Neural progenitor cell (in vitro differentiated cells): ENCODE results near the gene TLL1. TPM values are rescaled to one million over a fixed set of nuclear protein-coding genes. Genes with fewer than 3 reads are reported as not detected.
A peak's percentile ranks its signal among the peaks of the same experiment; 100 is the strongest.

Experiments used
- DNase-seq: peaks from one replicate; pipeline ENCODE4 v3.0.0-alpha.2; 2016; ENCODE audit warnings: low spot score
- H2AFZ ChIP-seq: fragments of 200-600 bp; sonication (generic); replicated peaks from 2 replicates; pipeline ENCODE4 v1.6.1; 2016; ENCODE audit warnings: antibody characterized with exemption
- H3F3A ChIP-seq: fragments of 200-600 bp; sonication (generic); 2 replicates; pipeline ENCODE4 v1.6.1; 2016; ENCODE audit warnings: antibody characterized with exemption, low read depth
- H3K27ac ChIP-seq: fragments of 200-600 bp; sonication (generic); 2 replicates; pipeline ENCODE4 v1.5.1; 2016; ENCODE audit warnings: mild to moderate bottlenecking
- H3K27me3 ChIP-seq: fragments of 200-600 bp; sonication (generic); 2 replicates; pipeline ENCODE4 v1.6.1; 2016; ENCODE audit warnings: mild to moderate bottlenecking, moderate library complexity
- H3K36me3 ChIP-seq: fragments of 200-600 bp; sonication (generic); 2 replicates; pipeline ENCODE4 v1.5.1; 2016
- H3K4me1 ChIP-seq: fragments of 200-600 bp; sonication (generic); 2 replicates; pipeline ENCODE4 v1.6.1; 2016; ENCODE audit warnings: mixed run types
- H3K4me2 ChIP-seq: fragments of 200-600 bp; sonication (generic); 2 replicates; pipeline ENCODE4 v1.6.1; 2016
- H3K4me3 ChIP-seq: fragments of 200-600 bp; sonication (generic); 2 replicates; pipeline ENCODE4 v1.5.1; 2016
- H3K79me2 ChIP-seq: fragments of 200-600 bp; sonication (generic); 2 replicates; pipeline ENCODE4 v1.6.1; 2016; ENCODE audit warnings: low read depth
- H3K9ac ChIP-seq: fragments of 200-600 bp; sonication (generic); 2 replicates; pipeline ENCODE4 v1.6.1; 2016
- H3K9me3 ChIP-seq: fragments of 200-600 bp; sonication (generic); 2 replicates; pipeline ENCODE4 v1.5.1; 2016; ENCODE audit warnings: low read depth
- H4K20me1 ChIP-seq: fragments of 200-600 bp; sonication (generic); 2 replicates; pipeline ENCODE4 v1.6.1; 2016; ENCODE audit warnings: low read depth
- H3K27ac Mint-ChIP-seq: 3 replicates; pipeline ENCODE4 v1.8.0; 2021; ENCODE audit warnings: mixed read lengths
- H3K27me3 Mint-ChIP-seq: 2 replicates; pipeline ENCODE4 v1.8.0; 2022; ENCODE audit warnings: low read depth, mild to moderate bottlenecking, inconsistent platforms, moderate library complexity, mixed read lengths; ENCODE audit not compliant: insufficient read depth
- H3K36me3 Mint-ChIP-seq: 3 replicates; pipeline ENCODE4 v1.8.0; 2021; ENCODE audit warnings: mixed read lengths
- H3K4me1 Mint-ChIP-seq: 3 replicates; pipeline ENCODE4 v1.8.0; 2021; ENCODE audit warnings: mixed read lengths
- H3K4me3 Mint-ChIP-seq: 3 replicates; pipeline ENCODE4 v1.8.0; 2021; ENCODE audit warnings: mild to moderate bottlenecking, moderate library complexity, mixed read lengths
- H3K9me3 Mint-ChIP-seq: 3 replicates; pipeline ENCODE4 v1.8.0; 2020; ENCODE audit warnings: mixed read lengths
- CTCF ChIP-seq: fragments of 200-600 bp; sonication (generic); IDR thresholded peaks from 2 replicates; pipeline ENCODE4 v1.5.1; 2017; ENCODE audit warnings: antibody characterized with exemption, mild to moderate bottlenecking
- EZH2 ChIP-seq: fragments of 200-600 bp; sonication (generic); IDR thresholded peaks from 2 replicates; pipeline ENCODE4 v1.6.1; 2017; ENCODE audit warnings: antibody characterized with exemption, mild to moderate bottlenecking, moderate library complexity
- EZH2phosphoT487 ChIP-seq: fragments of 200-600 bp; sonication (generic); IDR thresholded peaks from 2 replicates; pipeline ENCODE4 v1.6.1; 2017; ENCODE audit warnings: antibody characterized with exemption
- total RNA-seq: library from RNA; depleted of rRNA; stranded (reverse); fragments of >200 nt; gene quantifications from 2 replicates; pipeline ENCODE4 v1.2.3, GENCODE V29; 2015; ENCODE audit warnings: low replicate concordance

The TLL1 gene
- total RNA-seq, 1 donor from 2014 or later: 0.22 TPM

GRCh38 chr4:166077782-166078181, 204.7 kb downstream of the TLL1 start:
- Mint-ChIP-seq H3K4me1 (no peaks in the 10 kb centered on the region), H3K9me3 (no peaks in the 10 kb centered on the region), H3K36me3 (no peaks in the 10 kb centered on the region), H3K4me3 (no peak overlapping the region), H3K27me3 (peaks cover 2% of the 10 kb centered on the region), H3K27ac (no peak overlapping the region)
- DNase-seq: no peak
- Histone ChIP-seq H3K4me1 (no peaks in the 10 kb centered on the region), H3K27me3 (no peaks in the 10 kb centered on the region), H4K20me1 (no peaks in the 10 kb centered on the region), H3K4me3 (no peak overlapping the region), H3K27ac (no peak overlapping the region), H3K79me2 (no peaks in the 10 kb centered on the region), H3K9ac (no peak overlapping the region), H3K4me2 (no peak overlapping the region), H2AFZ (no peak overlapping the region), H3F3A (no peaks in the 10 kb centered on the region), H3K9me3 (no peaks in the 10 kb centered on the region), H3K36me3 (no peaks in the 10 kb centered on the region)
- TF ChIP-seq EZH2phosphoT487 (no peak), EZH2 (no peak), CTCF (no peak)

GRCh38 chr4:166078383-166078782, 205.3 kb downstream of the TLL1 start:
- no peak overlapping the region for H3K27ac ChIP-seq
- DNase-seq: no peak

GRCh38 chr4:166078955-166079354, 205.9 kb downstream of the TLL1 start:
- Mint-ChIP-seq H3K4me3 (no peak overlapping the region), H3K9me3 (no peaks in the 10 kb centered on the region), H3K36me3 (no peaks in the 10 kb centered on the region), H3K27ac (no peak overlapping the region), H3K27me3 (peaks cover 2% of the 10 kb centered on the region), H3K4me1 (no peaks in the 10 kb centered on the region)
- TF ChIP-seq EZH2phosphoT487 (no peak), EZH2 (no peak), CTCF (no peak)
- H3K36me3 ChIP-seq: no peaks in the 10 kb centered on the region
- no peaks in the 10 kb centered on the region for H4K20me1 ChIP-seq
- H3K4me3 ChIP-seq: no peak overlapping the region
- no peaks in the 10 kb centered on the region for H3K9me3 ChIP-seq
- H3K9ac ChIP-seq: no peak overlapping the region
- H3K27ac ChIP-seq: no peak overlapping the region
- no peaks in the 10 kb centered on the region for H3K4me1 ChIP-seq
- no peaks in the 10 kb centered on the region for H3F3A ChIP-seq
- H3K4me2 ChIP-seq: no peak overlapping the region
- no peak overlapping the region for H2AFZ ChIP-seq
- peak; percentile 25 for DNase-seq
- no peaks in the 10 kb centered on the region for H3K79me2 ChIP-seq
- H3K27me3 ChIP-seq: no peaks in the 10 kb centered on the region

More at GRCh38 chr4:166078383-166078782, 205.3 kb downstream of the TLL1 start:
- no peaks in the 10 kb centered on the region for H3K9me3 Mint-ChIP-seq
- Histone ChIP-seq H3K4me3 (no peak overlapping the region), H3K4me1 (no peaks in the 10 kb centered on the region), H3K36me3 (no peaks in the 10 kb centered on the region), H3K9ac (no peak overlapping the region), H3K79me2 (no peaks in the 10 kb centered on the region), H3K4me2 (no peak overlapping the region), H3K9me3 (no peaks in the 10 kb centered on the region), H2AFZ (no peak overlapping the region), H4K20me1 (no peaks in the 10 kb centered on the region), H3K27me3 (no peaks in the 10 kb centered on the region), H3F3A (no peaks in the 10 kb centered on the region)
- H3K4me1 Mint-ChIP-seq: no peaks in the 10 kb centered on the region
- H3K4me3 Mint-ChIP-seq: no peak overlapping the region
- peaks cover 2% of the 10 kb centered on the region for H3K27me3 Mint-ChIP-seq
- H3K36me3 Mint-ChIP-seq: no peaks in the 10 kb centered on the region
- no peak overlapping the region for H3K27ac Mint-ChIP-seq
- no peak for TF ChIP-seq CTCF

- H3K27me3 Mint-ChIP-seq: no peaks in the 10 kb centered on the region
Measured at GRCh38 chr4:166087569-166087968, 214.5 kb downstream of the TLL1 start.

More at GRCh38 chr4:166087569-166087968, 214.5 kb downstream of the TLL1 start:
- H3K27ac ChIP-seq: no peak overlapping the region
- H3K27ac Mint-ChIP-seq: no peak overlapping the region
- no peak for DNase-seq
- peaks cover 2% of the 10 kb centered on the region for H3K9me3 Mint-ChIP-seq
- no peaks in the 10 kb centered on the region for H3K4me1 ChIP-seq
- H2AFZ ChIP-seq: no peak overlapping the region
- H3K9me3 ChIP-seq: no peaks in the 10 kb centered on the region
- no peak overlapping the region for H3K4me3 Mint-ChIP-seq
- H3K9ac ChIP-seq: no peak overlapping the region
- H3K36me3 Mint-ChIP-seq: no peaks in the 10 kb centered on the region
- no peaks in the 10 kb centered on the region for H3K36me3 ChIP-seq
- H3K4me1 Mint-ChIP-seq: no peaks in the 10 kb centered on the region
- H3K4me2 ChIP-seq: no peak overlapping the region
- no peak overlapping the region for H3K4me3 ChIP-seq
- H3K79me2 ChIP-seq: no peaks in the 10 kb centered on the region
- no peaks in the 10 kb centered on the region for H3K27me3 ChIP-seq
- no peaks in the 10 kb centered on the region for H3F3A ChIP-seq
- TF ChIP-seq CTCF: no peak
- TF ChIP-seq EZH2phosphoT487: no peak
- TF ChIP-seq EZH2: no peak
- H4K20me1 ChIP-seq: no peaks in the 10 kb centered on the region
